ENCODE data around the gene TLR8. TPM values are rescaled to one million over a fixed set of nuclear protein-coding genes. Genes with fewer than 3 reads are reported as not detected.

TLR8 gene
- total RNA-seq, 1 donor, result not detected

DNA sequence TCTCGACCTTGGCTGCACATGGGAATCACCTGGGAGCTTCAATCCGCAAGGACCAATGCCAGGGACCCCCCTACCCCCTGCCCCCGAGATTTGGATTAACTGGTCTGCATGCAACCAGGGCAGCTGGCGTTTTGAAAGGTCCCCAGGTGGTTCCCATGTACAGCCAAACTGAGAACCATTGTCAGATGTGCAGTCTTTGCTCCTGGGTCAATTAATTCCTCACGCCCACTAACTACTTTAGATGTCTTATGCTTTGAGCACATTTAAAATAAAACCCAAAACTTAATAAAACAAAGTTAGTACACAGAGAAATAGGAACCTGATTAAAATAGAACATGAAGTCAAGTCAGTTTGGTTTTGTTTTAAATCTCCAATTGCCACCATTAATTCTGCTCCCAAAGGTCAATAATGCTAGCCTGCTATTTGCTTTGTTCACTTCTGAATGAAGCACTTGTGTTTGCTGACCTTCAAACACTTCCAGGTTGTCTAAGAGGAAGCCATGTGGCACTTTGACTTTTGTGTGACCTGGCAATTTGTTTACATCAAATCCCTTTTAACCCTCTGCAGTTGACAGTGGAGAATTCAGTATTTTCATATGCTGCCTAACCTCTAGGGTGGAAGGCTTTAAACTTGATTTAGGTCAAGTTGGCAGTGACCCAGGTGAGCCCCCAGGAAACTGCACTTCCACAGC lies 41.3 kb downstream of the TLR8 start:
- TF ChIP-seq, protein P1, sequence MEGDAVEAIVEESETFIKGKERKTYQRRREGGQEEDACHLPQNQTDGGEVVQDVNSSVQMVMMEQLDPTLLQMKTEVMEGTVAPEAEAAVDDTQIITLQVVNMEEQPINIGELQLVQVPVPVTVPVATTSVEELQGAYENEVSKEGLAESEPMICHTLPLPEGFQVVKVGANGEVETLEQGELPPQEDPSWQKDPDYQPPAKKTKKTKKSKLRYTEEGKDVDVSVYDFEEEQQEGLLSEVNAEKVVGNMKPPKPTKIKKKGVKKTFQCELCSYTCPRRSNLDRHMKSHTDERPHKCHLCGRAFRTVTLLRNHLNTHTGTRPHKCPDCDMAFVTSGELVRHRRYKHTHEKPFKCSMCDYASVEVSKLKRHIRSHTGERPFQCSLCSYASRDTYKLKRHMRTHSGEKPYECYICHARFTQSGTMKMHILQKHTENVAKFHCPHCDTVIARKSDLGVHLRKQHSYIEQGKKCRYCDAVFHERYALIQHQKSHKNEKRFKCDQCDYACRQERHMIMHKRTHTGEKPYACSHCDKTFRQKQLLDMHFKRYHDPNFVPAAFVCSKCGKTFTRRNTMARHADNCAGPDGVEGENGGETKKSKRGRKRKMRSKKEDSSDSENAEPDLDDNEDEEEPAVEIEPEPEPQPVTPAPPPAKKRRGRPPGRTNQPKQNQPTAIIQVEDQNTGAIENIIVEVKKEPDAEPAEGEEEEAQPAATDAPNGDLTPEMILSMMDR (IDR thresholded peaks at IDR 0.05; ENCODE audit: insufficient read depth, low read length), result no peak
- DNase-seq (ENCODE audit: low read depth), result no peak
- H3K4me3 ChIP-seq (ENCODE audit: low read depth, low read length), result no peak overlapping the region

DNA sequence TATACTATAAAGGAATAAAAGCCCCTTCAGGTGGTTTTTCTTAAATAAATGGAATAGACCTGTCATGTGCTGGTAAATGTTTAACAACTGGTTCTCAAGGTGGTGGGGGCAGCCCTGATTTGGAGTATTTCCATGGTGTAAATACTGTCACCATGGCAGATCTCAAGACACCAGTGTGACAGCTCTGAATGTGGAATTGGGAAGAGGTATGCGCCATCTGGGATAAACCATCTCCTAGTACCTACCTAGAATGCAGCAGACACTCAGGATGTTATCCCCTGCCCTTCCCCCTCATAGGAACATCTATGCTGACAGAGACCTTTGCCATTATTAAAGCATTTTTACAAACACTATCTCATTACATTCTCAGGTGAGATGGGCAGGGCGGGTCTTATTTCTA lies 42.1 kb downstream of the TLR8 start:
- no peak for DNase-seq (ENCODE audit: low read depth)
- H3K4me3 ChIP-seq (ENCODE audit: low read depth, low read length), result no peak overlapping the region
- TF ChIP-seq, protein P1 (IDR thresholded peaks at IDR 0.05; ENCODE audit: insufficient read depth, low read length), result no peak

DNA sequence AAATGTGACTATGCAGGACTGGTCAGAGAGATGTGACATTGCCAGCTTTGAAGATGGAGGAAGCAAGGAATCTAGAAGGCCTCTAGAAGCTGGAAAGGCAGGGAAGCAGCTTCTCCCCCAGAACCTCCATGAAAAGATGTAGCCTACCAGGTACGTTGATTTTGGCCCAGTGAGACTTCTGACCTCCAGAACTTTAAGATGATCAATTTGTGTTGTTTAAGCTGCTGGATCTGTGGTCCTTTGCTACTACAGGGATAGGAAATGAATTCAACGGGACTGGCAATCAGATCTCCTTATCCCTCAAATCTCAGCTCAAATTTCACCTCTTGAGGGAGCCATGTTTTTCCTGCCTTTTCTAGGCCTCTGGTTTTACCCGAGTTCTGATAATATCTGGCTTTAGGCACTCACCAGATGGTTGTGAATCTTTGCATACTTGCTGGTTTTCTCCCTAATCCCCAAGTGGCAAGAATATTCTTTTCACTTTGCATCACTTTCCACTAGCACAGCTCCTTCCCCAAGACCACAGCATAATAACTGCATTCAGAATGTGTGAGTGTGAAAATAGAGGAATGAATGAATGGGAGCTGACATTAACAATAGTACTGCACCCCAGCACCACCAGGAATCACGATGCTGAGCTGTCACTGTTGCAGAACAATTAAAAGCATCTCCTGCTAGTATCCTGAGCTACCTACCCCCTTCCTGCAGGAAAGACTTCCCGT lies 42.9 kb downstream of the TLR8 start:
- peak; percentile 60 for DNase-seq (ENCODE audit: low read depth)
- TF ChIP-seq, protein P1 (IDR thresholded peaks at IDR 0.05; ENCODE audit: insufficient read depth, low read length), result no peak
- no peak overlapping the region for H3K4me3 ChIP-seq (ENCODE audit: low read depth, low read length)

DNA sequence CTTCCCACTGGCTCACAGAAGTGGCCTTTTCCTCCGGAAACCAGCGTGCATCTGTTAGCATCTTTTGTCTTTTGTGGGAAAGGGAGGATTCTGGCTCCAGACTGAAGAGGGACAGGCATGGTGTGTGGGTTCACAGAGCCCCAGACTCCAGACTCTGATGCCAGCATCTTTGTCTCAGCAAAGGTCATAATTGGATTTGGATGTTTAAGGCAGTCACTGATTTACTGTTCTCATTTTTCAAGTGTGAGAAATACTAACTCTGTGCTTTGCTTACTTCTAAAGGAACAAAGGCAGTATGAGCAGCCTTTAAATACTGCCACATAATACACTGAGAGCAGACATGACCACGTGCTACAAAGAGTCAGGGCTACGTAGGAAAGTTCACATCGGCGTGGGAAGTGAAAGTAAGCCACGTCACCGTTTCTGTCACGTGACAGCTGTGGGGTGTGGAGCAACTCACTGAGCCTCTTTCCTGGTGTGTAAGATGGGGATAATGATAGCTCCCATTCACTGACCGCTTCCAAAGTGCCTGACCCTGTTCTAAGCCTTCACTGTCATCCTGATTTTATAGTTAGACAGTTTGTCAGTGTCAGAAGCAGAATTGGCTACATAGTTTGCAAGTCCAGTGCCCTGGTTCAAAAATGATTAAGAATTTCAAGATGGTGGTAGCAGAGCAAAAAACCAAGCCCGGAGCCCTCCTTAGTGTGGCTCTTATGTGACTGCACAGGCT lies 43.7 kb downstream of the TLR8 start:
- H3K4me3 ChIP-seq (ENCODE audit: low read depth, low read length), result no peak overlapping the region
- peak; percentile 91 for DNase-seq (ENCODE audit: low read depth)
- TF ChIP-seq, protein P1 (IDR thresholded peaks at IDR 0.05; ENCODE audit: insufficient read depth, low read length), result no peak

DNA sequence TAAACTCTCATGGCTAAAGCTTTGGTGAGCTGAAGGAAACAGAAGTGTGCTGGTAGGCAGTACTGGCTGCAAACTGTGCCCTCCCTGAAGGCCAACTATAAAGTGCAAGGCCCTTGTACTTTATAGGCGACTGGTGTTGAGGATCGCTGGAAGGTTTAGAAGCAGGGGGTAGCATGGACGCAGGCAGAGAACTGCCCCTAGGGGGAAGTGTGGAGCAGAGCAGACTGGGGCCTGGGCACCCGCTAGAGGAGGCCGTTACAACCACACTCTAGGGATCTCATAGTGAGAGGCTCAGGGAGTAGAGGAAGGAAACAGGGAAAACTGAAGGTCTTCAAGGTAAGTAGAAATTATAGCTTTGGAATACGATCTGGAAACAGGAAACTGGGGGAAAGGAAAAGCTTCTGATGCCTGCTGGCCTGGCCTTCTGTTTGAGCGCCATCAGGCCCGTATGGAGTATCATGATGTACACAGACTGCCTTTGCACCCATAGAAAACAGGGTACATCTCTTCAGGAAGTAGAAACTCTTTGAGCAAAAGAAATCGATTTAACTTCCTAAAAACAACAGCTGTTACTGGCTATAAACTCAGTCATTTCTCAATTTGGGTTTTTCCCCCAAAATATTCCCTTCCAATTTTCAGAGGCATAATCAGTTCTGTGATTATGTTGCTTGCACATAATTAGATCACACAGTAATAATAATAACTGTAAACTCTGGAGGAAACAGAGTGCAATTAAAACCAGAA lies 44.6 kb downstream of the TLR8 start:
- TF ChIP-seq, protein P1 (IDR thresholded peaks at IDR 0.05; ENCODE audit: insufficient read depth, low read length), result peak; percentile 40
- no peak for DNase-seq (ENCODE audit: low read depth)

DNA sequence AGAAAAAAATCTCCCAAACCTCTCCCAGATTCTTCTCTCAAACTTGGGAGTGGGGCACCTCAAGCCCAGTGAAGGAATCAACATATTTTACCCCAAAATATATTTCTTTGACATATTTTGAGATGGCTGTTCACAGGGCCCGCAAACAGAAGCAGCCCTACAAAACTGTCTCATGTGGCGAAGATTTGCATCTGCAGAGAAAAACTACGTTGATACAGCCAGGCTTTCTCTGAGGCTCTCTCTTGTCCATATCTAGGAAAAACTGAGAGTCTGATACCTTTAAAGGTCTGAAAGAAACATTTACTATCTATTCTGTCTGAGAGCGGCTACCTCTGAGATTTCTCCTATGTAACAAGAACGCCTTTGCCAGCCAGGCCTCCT lies 45.2 kb downstream of the TLR8 start:
- TF ChIP-seq, protein P1 (IDR thresholded peaks at IDR 0.05; ENCODE audit: insufficient read depth, low read length), result no peak
- no peak for DNase-seq (ENCODE audit: low read depth)
- no peak overlapping the region for H3K4me3 ChIP-seq (ENCODE audit: low read depth, low read length)

More for the DNA sequence above, 44.6 kb downstream of the TLR8 start:
- H3K4me3 ChIP-seq (ENCODE audit: low read depth, low read length), result no peak overlapping the region
